NOMO-1 treated with dmso at 0.1 percent for 144 hours (cell line): ENCODE results near the gene KCNK13.
"Not testable (repeated sequence)": the region's sequence is repeated elsewhere in the genome, so short reads cannot be mapped to it uniquely, and the experiment has no call there.

Experiments used
- DNase-seq: peaks from one replicate; lab custom pipeline; 2025; ENCODE audit not compliant: unreplicated experiment; lab: John Stamatoyannopoulos, UW

The KCNK13 gene

GRCh38 chr14:90061685-90062126 lies at the start of gene KCNK13:
Gene KCNK13, plus strand, starts transcription at chr14:90061994. Its CDS starts 212 bp downstream, at chr14:90062206.
- DNase-seq, result peak; percentile 60

- DNase-seq, result no peak
Measured at GRCh38 chr14:90017371-90017770, 44.4 kb upstream of the KCNK13 start.

- no peak for DNase-seq
Measured at GRCh38 chr14:90019824-90020523, 41.8 kb upstream of the KCNK13 start.

GRCh38 chr14:90023176-90023896 lies 38.5 kb upstream of the KCNK13 start:
- DNase-seq, result no peak

- no peak for DNase-seq
Measured at GRCh38 chr14:90024910-90025309, 36.9 kb upstream of the KCNK13 start.

GRCh38 chr14:90026608-90027007 lies 35.2 kb upstream of the KCNK13 start:
- DNase-seq, result not testable (repeated sequence)

- DNase-seq, result no peak
Measured at GRCh38 chr14:90027842-90028241, 34.0 kb upstream of the KCNK13 start.

GRCh38 chr14:90034156-90034555 lies 27.6 kb upstream of the KCNK13 start:
- no peak for DNase-seq

GRCh38 chr14:90034835-90035525 lies 26.8 kb upstream of the KCNK13 start:
- DNase-seq, result no peak

GRCh38 chr14:90039253-90040010 lies 22.4 kb upstream of the KCNK13 start:
- DNase-seq, result no peak

- DNase-seq, result no peak
Measured at GRCh38 chr14:90040411-90040810, 21.4 kb upstream of the KCNK13 start.

GRCh38 chr14:90042496-90043252 lies 19.1 kb upstream of the KCNK13 start:
- no peak for DNase-seq

GRCh38 chr14:90045616-90046015 lies 16.2 kb upstream of the KCNK13 start:
- DNase-seq, result no peak

GRCh38 chr14:90049390-90049789 lies 12.4 kb upstream of the KCNK13 start:
- no peak for DNase-seq

GRCh38 chr14:90050271-90050670 lies 11.5 kb upstream of the KCNK13 start:
- no peak for DNase-seq

- DNase-seq, result no peak
Measured at GRCh38 chr14:90053044-90053443, 8.8 kb upstream of the KCNK13 start.

GRCh38 chr14:90054803-90055202 lies 7.0 kb upstream of the KCNK13 start:
- DNase-seq, result no peak

- DNase-seq, result no peak
Measured at GRCh38 chr14:90056826-90057225, 5.0 kb upstream of the KCNK13 start.

GRCh38 chr14:90058876-90059458 lies 2.8 kb upstream of the KCNK13 start:
- DNase-seq, result no peak
